Ectodermal cell (in vitro differentiated cells): Measurements from ENCODE around the gene RRP15.

Experiments used
- H3K27ac ChIP-seq: 2 replicates; pipeline ENCODE4 v1.7.0; 2013; ENCODE audit warnings: mild to moderate bottlenecking, low read depth, low read length; ENCODE audit not compliant: insufficient read depth, poor library complexity, severe bottlenecking
- H3K27me3 ChIP-seq: 2 replicates; pipeline ENCODE4 v1.7.0; 2013; ENCODE audit warnings: mild to moderate bottlenecking, low read length; ENCODE audit not compliant: insufficient read depth, control insufficient read depth, poor library complexity, severe bottlenecking
- H3K36me3 ChIP-seq: one replicate; pipeline ENCODE4 v1.7.0; 2013; ENCODE audit warnings: low read length; ENCODE audit not compliant: control insufficient read depth, insufficient read depth
- H3K4me1 ChIP-seq: one replicate; pipeline ENCODE4 v1.7.0; 2013; ENCODE audit warnings: low read length; ENCODE audit not compliant: control insufficient read depth, insufficient read depth
- H3K4me3 ChIP-seq: 2 replicates; pipeline ENCODE4 v1.7.0; 2013; ENCODE audit warnings: low read depth, low read length, control low read depth; ENCODE audit not compliant: insufficient read depth
- H3K9me3 ChIP-seq: 2 replicates; pipeline ENCODE4 v1.7.0; 2013; ENCODE audit warnings: mild to moderate bottlenecking, low read length, moderate library complexity; ENCODE audit not compliant: control insufficient read depth
- WGBS, 2 experiments: methylation state at CpG; one replicate each; pipeline ENCODE4 v1.1.7; 2013; ENCODE audit warnings: missing lambda C conversion rate in 2 of 2; 5-methylcytosine and 5-hydroxymethylcytosine counted together

RRP15 gene

DNA sequence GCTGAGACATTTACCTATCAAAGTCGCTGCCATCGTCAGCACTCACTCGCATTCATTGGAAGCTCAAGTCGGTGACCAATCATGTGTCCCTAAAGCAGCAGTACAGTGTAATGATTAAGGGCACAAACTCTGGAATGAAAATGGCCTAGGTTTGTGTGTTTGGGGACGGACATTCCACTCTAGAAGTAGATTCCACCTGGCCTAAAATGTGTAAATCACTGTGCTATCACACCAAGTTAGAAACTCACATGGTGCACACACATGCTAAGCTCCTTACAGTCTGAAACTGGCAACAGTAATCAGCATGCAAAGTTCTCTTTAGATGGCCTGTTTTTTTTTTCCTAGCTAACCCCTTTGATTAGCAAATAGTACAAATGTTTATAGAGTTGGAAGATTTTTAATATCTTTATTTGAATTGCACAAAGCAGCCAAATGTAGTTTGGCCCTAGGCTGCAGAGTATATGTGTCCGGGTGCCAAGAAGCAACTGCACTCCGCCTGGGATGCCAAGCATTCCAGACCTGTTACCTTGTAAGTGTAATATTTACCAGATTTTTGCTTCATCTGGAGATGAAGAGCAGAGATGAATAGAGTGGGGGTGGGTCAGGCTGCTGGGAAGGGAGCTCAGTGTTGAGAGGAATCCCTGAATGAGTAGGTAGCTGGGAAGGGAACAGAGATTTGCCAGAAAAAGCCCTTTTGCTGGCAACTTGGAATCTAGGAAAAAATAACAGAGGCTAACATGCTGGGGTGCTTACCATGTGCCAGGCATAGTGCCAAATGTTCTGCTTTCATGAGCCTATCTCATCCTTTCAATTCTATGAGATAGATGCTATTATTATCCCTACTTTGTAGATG is 95.3 kb downstream of the RRP15 start:
- Histone ChIP-seq H3K4me1 (no peaks in the 10 kb centered on the region), H3K27me3 (no peaks in the 10 kb centered on the region), H3K27ac (no peak overlapping the region), H3K36me3 (no peaks in the 10 kb centered on the region), H3K9me3 (no peaks in the 10 kb centered on the region), H3K4me3 (no peak overlapping the region)
- 93 to 95% methylated on average over 7 of the region's 7 CpGs for WGBS, 2 experiments

DNA sequence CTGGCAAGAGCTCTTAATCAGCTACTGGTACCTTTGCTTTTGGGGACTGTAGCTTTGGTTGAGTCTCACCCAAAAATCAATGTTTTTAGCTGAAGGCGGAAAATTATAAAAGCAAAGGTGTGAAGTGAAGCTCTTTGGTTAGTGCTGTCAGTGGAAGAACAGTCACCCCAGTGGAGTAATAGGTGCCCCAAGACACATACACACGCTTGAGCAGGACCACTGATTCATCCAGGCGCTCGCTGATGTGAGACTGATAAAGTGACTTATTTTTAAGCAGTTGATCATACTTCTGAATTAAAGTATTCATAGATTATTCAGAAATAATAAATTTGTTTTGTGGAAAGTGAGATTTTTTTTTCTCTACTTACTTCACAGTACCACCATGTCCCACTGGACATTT is 97.2 kb downstream of the RRP15 start:
- 99 to 100% methylated on average over 2 to 4 of the region's 4 CpGs for WGBS, 2 experiments
- H3K27ac ChIP-seq = no peak overlapping the region

DNA sequence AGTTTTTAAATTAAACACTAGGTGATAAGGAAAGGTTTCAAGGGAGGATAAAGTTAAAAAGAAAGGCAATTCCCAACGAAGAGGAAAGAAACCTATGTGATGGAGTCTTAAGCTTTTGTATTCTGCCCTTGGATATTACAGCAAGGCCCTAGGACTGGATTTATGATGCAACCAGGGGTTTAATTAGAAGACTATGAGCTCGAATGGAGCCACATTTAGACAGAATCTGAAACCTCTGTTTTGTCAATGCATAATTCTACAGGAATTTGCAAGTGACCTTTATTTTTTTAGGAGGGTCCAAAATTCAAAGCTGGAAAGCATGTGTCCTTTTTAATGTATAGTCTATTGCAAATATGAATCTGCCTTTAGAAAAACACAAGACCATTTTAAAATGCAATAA is 98.0 kb downstream of the RRP15 start:
- Histone ChIP-seq H3K27ac (no peak overlapping the region), H3K27me3 (no peaks in the 10 kb centered on the region), H3K9me3 (no peaks in the 10 kb centered on the region), H3K4me1 (no peaks in the 10 kb centered on the region), H3K4me3 (no peak overlapping the region), H3K36me3 (no peaks in the 10 kb centered on the region)
- 89 to 94% methylated on average over 2 of the region's 2 CpGs for WGBS, 2 experiments

More for the DNA sequence above, 97.2 kb downstream of the RRP15 start:
- Histone ChIP-seq H3K9me3 (no peaks in the 10 kb centered on the region), H3K4me1 (no peaks in the 10 kb centered on the region), H3K27me3 (no peaks in the 10 kb centered on the region), H3K36me3 (no peaks in the 10 kb centered on the region), H3K4me3 (no peak overlapping the region)

- H3K27ac ChIP-seq = no peak overlapping the region
- H3K9me3 ChIP-seq = no peaks in the 10 kb centered on the region
- H3K36me3 ChIP-seq = no peaks in the 10 kb centered on the region
- H3K4me3 ChIP-seq = no peak overlapping the region
- no peaks in the 10 kb centered on the region for H3K4me1 ChIP-seq
- H3K27me3 ChIP-seq = no peaks in the 10 kb centered on the region
- 92 to 96% methylated on average over 4 to 7 of the region's 8 CpGs for WGBS, 2 experiments
Measured at GRCh38 chr1:218383681-218384080, 98.6 kb downstream of the RRP15 start.

- no peaks in the 10 kb centered on the region for H3K27me3 ChIP-seq
- no peaks in the 10 kb centered on the region for H3K9me3 ChIP-seq
- H3K4me1 ChIP-seq = no peaks in the 10 kb centered on the region
- no peak overlapping the region for H3K27ac ChIP-seq
- H3K36me3 ChIP-seq = no peaks in the 10 kb centered on the region
- WGBS, 2 experiments = 77 to 97% methylated on average over 5 to 6 of the region's 6 CpGs
- H3K4me3 ChIP-seq = no peak overlapping the region
Measured at GRCh38 chr1:218384581-218384993, 99.5 kb downstream of the RRP15 start.
